Measurements from ENCODE around the gene MLPH. TPM values are rescaled to one million over a fixed set of nuclear protein-coding genes. Genes with fewer than 3 reads are reported as not detected.
A peak's percentile ranks its signal among the peaks of the same experiment; 100 is the strongest.

MLPH gene
- total RNA-seq, 1 donor from 2014 or later = 91.0 TPM

DNA sequence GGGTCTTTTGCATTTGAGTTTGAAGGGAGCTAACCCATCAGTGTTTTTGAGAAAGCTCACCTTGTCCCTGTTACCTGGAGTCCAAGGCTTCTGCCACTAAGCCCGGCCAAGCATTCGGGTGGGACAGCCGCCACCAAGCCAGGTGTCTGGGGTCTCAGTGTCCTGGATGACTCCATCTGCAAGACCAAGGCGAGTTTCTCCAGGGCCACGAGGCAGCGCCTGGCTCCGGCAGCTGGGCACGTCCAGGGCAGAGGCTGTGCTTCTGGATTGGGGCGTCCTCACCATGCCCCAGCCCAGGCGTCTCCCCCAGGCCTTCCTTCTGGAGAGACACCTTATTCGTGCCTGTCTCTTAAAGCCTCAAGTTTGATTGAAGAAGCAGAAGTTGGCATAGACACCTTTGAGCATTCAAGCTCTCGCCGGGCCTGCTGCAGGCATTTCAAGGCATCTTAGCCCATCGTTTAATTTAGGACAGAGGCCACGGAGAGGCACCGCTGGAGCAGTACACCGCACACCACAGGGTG, 24.9 kb downstream of the MLPH start:
- TF ChIP-seq, protein P1, sequence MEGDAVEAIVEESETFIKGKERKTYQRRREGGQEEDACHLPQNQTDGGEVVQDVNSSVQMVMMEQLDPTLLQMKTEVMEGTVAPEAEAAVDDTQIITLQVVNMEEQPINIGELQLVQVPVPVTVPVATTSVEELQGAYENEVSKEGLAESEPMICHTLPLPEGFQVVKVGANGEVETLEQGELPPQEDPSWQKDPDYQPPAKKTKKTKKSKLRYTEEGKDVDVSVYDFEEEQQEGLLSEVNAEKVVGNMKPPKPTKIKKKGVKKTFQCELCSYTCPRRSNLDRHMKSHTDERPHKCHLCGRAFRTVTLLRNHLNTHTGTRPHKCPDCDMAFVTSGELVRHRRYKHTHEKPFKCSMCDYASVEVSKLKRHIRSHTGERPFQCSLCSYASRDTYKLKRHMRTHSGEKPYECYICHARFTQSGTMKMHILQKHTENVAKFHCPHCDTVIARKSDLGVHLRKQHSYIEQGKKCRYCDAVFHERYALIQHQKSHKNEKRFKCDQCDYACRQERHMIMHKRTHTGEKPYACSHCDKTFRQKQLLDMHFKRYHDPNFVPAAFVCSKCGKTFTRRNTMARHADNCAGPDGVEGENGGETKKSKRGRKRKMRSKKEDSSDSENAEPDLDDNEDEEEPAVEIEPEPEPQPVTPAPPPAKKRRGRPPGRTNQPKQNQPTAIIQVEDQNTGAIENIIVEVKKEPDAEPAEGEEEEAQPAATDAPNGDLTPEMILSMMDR (IDR thresholded peaks at IDR 0.05) = no peak
- H3K4me1 ChIP-seq = no peaks in the 10 kb centered on the region
- H3K27ac ChIP-seq = no peak overlapping the region
- H3K36me3 ChIP-seq = no peaks in the 10 kb centered on the region
- DNase-seq (ENCODE audit: low spot score in 2 of 2) = no peak
- H3K9me3 ChIP-seq = no peaks in the 10 kb centered on the region
- intact Hi-C loops (cut with DNase I) = loop anchor here (1.0 to 10.0 kb wide), 3 partner anchors 60 to 263 kb away; no protein-coding TSS in a partner anchor
- H3K4me3 ChIP-seq = no peak overlapping the region
- H3K27me3 ChIP-seq = no peaks in the 10 kb centered on the region

DNA sequence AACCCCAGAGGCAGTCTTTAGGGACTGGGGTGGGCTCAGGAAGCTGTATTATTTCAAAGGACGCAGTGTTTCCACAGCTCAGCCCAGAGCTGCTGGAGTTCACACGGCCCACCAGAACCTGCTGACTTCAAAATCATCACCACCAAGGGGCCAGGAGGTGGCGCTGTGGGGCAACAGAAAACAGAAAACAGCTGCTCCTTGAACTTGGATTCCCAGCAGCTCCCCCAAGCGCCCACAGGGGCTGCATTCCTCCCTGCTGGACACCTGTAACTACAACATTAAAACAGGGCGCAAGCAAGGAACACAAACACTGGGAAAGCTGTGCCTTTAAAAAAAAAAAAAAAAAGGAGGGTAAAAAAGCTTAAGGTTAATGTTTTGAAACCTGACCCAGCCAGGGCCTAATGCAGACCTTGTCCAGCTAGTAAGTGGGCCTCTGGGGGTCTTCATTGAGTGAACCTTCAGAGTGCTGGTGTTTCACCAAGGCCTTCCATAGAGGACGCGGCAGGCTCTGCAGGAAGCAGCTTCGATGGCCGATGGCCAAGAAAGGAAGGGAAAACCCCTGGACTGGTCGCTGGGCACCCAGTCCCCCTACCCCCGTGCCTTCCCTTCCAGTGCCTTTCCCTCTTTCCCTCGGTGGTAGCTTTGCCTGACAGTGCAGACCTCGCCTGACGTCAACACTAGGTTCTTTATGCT, 25.9 kb downstream of the MLPH start:
- H3K27ac ChIP-seq = no peak overlapping the region
- no peaks in the 10 kb centered on the region for H3K36me3 ChIP-seq

DNA sequence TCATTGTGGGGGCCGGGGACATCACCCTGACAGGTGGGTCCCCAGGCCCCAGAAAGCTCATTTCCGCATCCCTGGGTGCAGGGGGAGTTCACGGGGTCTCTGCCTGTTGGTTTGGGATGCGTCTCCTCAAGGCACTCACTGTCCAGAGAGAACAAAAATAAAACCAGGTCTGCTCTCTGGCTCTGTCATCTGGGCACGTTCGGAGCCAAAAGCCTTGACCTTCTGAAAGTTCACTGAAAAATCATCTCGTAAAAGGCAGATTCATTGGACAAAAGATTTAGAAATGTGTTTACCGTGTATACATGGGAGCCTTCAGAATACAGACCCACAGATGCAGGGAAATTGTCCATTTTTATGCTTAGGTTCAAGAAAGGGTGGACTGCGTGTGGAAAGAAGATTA, 26.6 kb downstream of the MLPH start:
- no peaks in the 10 kb centered on the region for H3K27me3 ChIP-seq
- H3K4me1 ChIP-seq = no peaks in the 10 kb centered on the region
- no peaks in the 10 kb centered on the region for H3K36me3 ChIP-seq
- no peak overlapping the region for H3K4me3 ChIP-seq
- H3K27ac ChIP-seq = no peak overlapping the region
- DNase-seq (ENCODE audit: low spot score in 2 of 2) = no peak
- intact Hi-C loops (cut with DNase I) = loop anchor here (5.0 to 10.0 kb wide), 2 partner anchors 234 to 261 kb away; no protein-coding TSS in a partner anchor
- TF ChIP-seq, protein P1 (IDR thresholded peaks at IDR 0.05) = no peak
- H3K9me3 ChIP-seq = no peaks in the 10 kb centered on the region

More for the DNA sequence above, 25.9 kb downstream of the MLPH start:
- intact Hi-C loops (cut with DNase I) = loop anchor here (1.0 to 10.0 kb wide), 3 partner anchors 59 to 262 kb away; no protein-coding TSS in a partner anchor
- Histone ChIP-seq H3K4me3 (no peak overlapping the region), H3K9me3 (no peaks in the 10 kb centered on the region), H3K4me1 (no peaks in the 10 kb centered on the region), H3K27me3 (no peaks in the 10 kb centered on the region)
- peak; percentile 25 to 91 for DNase-seq (ENCODE audit: low spot score in 2 of 2)
- TF ChIP-seq, protein P1 (IDR thresholded peaks at IDR 0.05) = peak; percentile 77 to 93 (median 92)

DNA sequence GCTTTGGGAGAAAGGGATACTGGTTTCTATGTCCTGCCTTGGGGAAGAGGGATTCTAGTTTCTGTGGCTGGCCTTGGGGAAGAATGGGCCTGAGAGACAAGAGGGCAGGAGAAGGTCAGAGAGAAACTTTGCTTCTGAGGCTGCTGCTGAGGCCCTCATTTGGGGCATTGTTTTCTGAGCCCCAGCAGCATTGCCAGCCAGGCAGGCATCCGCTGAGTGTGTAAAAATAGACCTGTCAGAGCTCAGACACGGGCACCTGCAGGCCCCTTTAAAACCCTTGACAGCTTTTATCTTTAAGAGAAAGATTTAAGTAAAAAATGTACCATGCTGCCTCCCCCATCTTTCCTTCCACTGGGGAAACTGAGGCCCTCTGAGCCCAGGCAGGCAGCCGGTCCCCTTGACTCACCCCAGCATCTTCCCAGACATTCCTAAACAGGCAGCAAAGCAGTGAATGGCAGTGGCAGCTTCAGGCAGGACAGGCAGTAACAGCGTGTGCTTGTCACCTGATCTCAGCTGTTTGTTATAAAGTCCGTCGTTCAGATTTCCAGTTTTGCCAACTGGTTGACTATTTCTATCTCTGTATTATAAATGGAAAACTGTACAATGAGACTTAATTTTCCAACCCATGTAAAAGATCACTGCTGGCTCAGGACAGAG, 27.6 kb downstream of the MLPH start:
- Histone ChIP-seq H3K4me1 (no peaks in the 10 kb centered on the region), H3K9me3 (no peaks in the 10 kb centered on the region), H3K27ac (no peak overlapping the region), H3K27me3 (no peaks in the 10 kb centered on the region), H3K36me3 (no peaks in the 10 kb centered on the region), H3K4me3 (no peak overlapping the region)
- TF ChIP-seq, protein P1 (IDR thresholded peaks at IDR 0.05) = no peak
- DNase-seq (ENCODE audit: low spot score in 2 of 2) = no peak
- intact Hi-C loops (cut with DNase I) = loop anchor here (5.0 to 10.0 kb wide), 2 partner anchors 233 to 260 kb away; no protein-coding TSS in a partner anchor

DNA sequence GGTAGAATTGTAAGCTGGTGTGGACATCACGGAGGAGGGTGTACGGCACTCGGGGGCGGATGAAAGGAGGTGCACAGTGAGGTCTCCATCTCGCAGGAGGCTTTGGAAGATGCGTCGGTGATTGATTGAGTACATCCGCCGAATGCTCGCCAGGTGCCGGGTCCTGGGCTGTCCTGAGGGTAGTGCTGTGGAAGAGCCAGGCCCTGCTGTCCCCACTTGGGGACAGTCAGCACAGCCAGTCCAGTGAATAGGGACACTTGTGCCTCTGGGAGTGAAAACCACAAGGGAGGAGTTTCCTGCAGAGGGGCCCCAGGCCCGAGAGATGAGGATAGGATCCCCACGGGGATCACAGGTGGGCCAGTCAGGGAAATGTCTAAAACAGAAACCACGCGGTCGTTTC, 28.1 kb downstream of the MLPH start:
- TF ChIP-seq, protein P1 (IDR thresholded peaks at IDR 0.05) = no peak
- Histone ChIP-seq H3K4me3 (no peak overlapping the region), H3K27me3 (no peaks in the 10 kb centered on the region), H3K27ac (no peak overlapping the region), H3K4me1 (no peaks in the 10 kb centered on the region), H3K9me3 (no peaks in the 10 kb centered on the region), H3K36me3 (no peaks in the 10 kb centered on the region)
- intact Hi-C loops (cut with DNase I) = loop anchor here (10.0 kb wide), 1 partner anchor 260 kb away; no protein-coding TSS in a partner anchor
- DNase-seq (ENCODE audit: low spot score in 2 of 2) = no peak

Data from ascending aorta (tissue), 2 donors.